ENCODE results near the gene NHP2.
A peak's percentile ranks its signal among the peaks of the same experiment; 100 is the strongest.

The NHP2 gene

DNA sequence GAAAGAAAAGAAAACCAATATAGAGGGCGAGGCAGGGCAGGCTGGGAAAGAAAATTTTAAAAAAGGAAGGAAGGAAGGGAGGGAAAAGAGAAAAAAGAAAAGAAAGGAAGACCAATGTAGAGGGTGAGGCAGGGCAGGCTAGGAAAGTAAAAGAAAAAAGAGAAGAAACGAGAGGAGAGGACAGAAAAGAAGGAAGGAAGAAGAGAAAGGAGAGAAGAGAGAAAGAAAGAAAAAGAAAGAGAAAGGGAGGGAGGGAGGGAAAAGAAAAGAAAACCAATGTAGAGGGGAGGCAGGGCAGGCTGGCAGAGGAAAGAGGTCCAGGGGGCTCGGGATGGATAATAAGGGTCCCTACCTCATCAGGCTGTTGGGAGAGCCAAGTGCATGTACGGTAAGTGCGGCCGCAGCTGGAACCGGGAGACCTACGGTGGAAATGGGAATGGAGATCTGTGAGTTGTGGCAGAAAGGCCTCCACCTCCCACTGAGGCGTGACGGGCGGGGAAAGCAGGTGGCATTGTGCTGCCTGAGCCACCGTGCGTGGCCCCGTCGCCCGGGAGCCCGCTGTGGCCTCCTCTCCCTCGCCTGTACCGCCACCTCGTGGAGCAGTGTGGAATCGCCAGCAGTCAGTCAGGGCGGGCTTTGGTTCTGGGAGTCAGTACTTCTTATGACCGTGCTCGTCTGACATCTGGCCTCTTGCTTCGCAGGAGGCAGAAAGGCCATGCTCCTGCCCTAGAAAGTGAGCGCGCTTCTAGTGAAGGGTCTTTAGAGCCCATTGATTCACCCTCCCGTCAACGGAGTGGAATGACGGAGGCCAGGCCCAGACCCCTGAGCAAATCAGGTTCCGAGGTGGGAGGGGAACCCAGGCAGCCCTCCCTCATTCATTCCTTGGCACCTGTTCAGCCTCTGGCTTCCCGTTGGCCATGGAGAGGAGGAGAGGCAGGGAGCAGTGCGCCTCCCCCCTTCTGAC, 10.4 kb upstream of the NHP2 start:
- TF ChIP-seq JUND (IDR thresholded peaks at IDR 0.05; ENCODE audit: low read depth), result no peak

DNA sequence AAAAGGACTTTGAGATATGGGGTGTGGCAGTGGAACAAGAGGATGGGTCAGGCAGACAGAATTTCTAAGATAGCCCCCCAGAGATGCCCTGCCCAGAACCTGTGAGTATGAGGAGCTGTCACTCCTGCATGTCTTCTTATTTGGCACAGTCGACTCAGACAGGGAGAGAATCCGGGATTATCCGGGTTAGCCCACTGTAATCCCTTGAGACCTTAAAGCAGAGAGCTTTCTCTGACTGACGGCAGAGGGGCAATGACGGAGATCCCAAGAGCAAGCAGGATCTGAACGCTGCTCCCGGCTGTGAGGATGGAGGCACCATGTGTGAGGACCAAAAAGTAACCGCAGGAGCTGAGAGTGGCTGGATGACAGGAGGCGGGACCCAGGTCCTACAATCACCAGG, 8.8 kb upstream of the NHP2 start:
- DNase-seq (ENCODE audit: low read depth in 1 of 2, low spot score in 1 of 2), result no peak
- TF ChIP-seq JUND (IDR thresholded peaks at IDR 0.05; ENCODE audit: low read depth), result no peak
- in situ Hi-C loops (cut with HindIII; ENCODE audit: low pct_unique_long_range_greater_than_20kb, low sequenced_read_pairs), result no loop called here

More for the DNA sequence above, 10.4 kb upstream of the NHP2 start:
- in situ Hi-C loops (cut with HindIII; ENCODE audit: low pct_unique_long_range_greater_than_20kb, low sequenced_read_pairs), result no loop called here
- peak; percentile 91 to 94 for DNase-seq (ENCODE audit: low read depth in 1 of 2, low spot score in 1 of 2)

DNA sequence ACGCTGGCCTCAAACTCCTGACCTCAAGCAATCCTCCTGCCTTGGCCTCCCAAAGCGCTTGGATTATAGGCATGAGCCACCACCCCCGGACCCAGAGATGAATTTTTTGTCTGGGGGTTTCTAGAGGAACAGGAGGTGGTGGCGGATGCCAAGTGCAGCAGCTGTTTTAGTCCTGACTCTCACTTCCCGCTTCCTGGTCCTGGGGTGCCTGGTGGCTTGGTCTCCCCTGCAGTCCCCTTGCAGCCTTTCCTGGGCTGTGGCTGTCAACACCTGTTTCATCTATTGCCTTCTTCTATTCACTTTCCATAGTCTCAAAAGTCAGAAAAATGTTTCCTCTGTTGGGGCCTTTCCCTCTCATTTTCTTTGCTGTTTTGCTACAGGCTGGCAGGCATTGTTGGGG, 6.5 kb upstream of the NHP2 start:
- DNase-seq (ENCODE audit: low read depth in 1 of 2, low spot score in 1 of 2), result no peak
- in situ Hi-C loops (cut with HindIII; ENCODE audit: low pct_unique_long_range_greater_than_20kb, low sequenced_read_pairs), result no loop called here
- no peak for TF ChIP-seq JUND (IDR thresholded peaks at IDR 0.05; ENCODE audit: low read depth)

DNA sequence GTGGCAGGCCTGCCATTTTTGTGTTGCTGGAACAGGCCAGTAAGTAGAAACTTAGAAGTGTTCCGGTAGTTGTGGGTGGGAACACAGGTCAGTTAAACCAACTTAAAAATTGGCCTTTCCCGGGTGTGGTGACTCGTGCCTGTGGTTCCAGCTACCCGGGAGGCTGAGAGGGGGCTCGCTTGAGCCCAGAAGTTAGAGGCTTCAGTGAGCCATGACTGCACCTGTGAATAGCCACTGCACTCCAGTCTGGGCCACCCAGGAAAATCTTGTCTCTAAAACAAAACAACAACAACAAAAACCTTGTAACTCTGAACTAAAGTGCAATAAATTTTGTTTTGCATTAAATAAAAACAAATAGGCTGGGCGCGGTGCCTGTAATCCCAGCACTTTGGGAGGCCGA, 1.4 kb upstream of the NHP2 start:
- TF ChIP-seq JUND (IDR thresholded peaks at IDR 0.05; ENCODE audit: low read depth), result no peak
- DNase-seq (ENCODE audit: low read depth in 1 of 2, low spot score in 1 of 2), result no peak
- in situ Hi-C loops (cut with HindIII; ENCODE audit: low pct_unique_long_range_greater_than_20kb, low sequenced_read_pairs), result no loop called here

DNA sequence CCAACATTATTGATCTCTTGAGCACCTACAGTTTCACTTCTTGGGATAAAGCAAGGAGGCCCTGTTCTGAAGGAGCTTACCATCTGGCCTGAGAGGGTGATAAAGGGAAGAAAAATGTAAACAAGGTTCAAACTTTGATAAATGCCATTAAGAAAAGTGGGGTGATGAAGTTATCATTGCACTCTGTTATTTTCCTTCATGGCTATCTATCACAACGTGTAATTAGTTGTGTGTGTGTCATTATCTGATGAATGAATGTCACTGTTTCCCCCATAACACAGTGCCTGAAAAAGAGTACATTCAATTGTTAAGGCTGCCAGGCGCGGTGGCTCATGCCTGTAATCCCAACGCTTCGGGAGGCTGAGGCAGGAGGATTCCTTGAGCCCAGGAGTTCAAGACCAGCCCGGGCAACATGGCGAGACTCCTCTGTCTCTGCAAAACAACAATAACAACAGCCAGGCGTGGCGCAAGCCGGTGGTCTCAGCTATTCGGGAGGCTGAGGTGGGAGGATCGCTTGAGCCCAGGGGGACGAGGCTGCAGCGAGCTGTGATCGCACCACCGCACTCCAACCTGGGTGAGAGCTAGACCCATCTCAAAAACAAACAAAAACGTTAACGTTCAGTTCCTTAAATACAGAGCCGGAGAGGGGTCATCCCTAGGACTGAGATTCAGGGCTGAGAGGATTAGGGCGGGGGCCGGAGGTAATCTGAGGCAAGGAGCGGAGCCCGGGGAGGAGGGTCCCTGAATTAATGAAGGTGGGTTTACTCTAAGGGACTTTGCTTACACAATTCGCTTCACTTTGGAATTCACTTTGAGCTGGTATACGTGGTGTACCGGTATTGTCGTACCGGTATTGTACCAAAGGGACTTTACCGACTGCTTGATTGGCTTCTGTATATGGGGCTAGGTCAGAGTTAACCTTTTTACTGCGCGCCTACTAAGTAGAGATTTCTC, 917 bp downstream of the NHP2 start:
- in situ Hi-C loops (cut with HindIII; ENCODE audit: low pct_unique_long_range_greater_than_20kb, low sequenced_read_pairs), result no loop called here
- no peak for TF ChIP-seq JUND (IDR thresholded peaks at IDR 0.05; ENCODE audit: low read depth)
- no peak for DNase-seq (ENCODE audit: low read depth in 1 of 2, low spot score in 1 of 2)

DNA sequence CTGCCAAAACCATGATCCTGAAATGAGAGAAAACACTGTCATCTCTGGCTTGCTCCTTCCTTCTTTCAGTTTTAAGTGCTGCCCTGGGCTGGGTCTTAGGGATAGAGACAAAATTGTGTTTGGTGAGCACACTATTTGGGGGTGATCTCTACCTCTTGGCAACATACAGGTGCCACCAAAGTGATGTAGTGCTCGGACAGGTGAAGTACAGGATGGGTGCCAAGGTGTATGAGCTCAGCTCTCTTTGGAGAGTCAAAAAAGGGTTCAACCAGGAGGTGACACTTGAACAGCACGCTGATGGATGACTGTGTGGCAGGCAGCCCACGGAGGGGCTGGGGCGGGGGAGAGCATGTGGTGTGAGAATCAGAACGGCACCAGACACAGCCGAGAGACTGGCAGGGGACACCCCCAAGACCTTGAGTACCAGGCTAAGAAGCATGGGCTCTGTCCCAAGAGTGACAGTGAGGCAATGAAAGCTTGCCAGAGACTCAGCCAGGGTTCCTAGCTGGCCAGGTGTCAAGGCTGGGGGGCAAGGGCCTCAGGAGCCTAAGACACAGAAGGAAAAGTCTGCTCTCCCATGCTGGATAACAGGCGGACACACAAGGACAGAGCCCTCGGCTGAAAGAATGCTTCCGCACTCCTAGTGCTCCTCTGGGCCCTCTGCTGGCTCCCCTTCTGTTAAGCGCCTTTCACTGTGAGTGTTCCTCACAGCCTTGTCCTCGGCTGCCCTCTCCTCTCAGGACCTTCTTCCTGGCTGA, 2.5 kb downstream of the NHP2 start:
- in situ Hi-C loops (cut with HindIII; ENCODE audit: low pct_unique_long_range_greater_than_20kb, low sequenced_read_pairs), result no loop called here
- peak in 1 of 2 experiments; percentile 67 for DNase-seq (ENCODE audit: low read depth in 1 of 2, low spot score in 1 of 2)
- no peak for TF ChIP-seq JUND (IDR thresholded peaks at IDR 0.05; ENCODE audit: low read depth)

DNA sequence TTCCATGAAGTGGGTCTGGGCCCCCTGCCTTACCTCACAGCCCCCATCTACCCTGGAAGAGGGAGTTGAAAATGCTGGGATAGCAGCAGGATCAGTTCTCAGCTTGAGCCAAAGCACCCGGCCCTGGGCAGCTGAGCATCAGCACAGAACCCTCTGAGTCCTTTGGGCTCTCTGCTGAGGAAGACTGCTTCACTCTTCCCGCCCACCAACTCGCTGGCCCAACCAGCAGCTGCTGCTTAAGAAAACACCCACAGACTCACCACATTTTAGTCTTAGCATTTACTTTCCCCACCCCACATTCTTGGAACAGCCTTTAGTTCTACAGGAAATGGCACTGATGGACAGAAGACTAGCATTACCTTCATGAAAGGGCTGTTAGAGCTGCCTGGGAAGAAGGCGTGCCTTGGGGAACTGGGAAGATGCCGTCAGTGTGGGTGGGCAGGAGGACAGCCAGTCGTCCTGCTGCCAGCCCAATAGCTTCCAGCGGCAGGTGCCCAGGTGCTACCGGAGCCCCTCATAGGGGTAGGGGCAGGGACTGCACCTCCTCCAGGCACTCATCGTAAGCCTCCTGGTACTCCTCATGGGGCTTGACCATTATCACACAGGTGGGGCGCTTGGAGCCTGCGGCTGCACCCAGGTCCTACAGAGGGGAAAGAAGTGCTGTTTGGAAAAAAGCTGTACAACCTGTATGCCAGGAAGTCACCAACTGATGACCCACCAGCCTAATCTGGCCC, 4.3 kb downstream of the NHP2 start:
- no peak for DNase-seq (ENCODE audit: low read depth in 1 of 2, low spot score in 1 of 2)
- no peak for TF ChIP-seq JUND (IDR thresholded peaks at IDR 0.05; ENCODE audit: low read depth)
- in situ Hi-C loops (cut with HindIII; ENCODE audit: low pct_unique_long_range_greater_than_20kb, low sequenced_read_pairs), result no loop called here

DNA sequence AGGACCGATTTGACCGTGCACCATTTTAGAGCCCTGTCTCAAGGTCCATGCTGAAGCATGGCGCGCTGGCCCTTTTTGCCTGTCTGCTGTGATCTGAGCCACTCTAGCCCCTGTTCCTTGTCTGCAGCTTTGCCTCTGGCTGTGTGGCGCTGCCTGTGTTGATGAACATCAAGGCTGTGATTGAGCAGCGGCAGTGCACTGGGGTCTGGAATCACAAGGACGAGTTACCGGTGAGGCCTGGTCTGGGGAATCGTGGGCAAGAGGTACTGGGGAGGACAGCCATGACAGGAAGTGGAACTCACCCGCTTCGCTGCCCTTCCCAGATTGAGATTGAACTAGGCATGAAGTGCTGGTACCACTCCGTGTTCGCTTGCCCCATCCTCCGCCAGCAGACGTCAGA, 6.3 kb downstream of the NHP2 start:
- no peak for TF ChIP-seq JUND (IDR thresholded peaks at IDR 0.05; ENCODE audit: low read depth)
- DNase-seq (ENCODE audit: low read depth in 1 of 2, low spot score in 1 of 2), result no peak
- in situ Hi-C loops (cut with HindIII; ENCODE audit: low pct_unique_long_range_greater_than_20kb, low sequenced_read_pairs), result no loop called here

DNA sequence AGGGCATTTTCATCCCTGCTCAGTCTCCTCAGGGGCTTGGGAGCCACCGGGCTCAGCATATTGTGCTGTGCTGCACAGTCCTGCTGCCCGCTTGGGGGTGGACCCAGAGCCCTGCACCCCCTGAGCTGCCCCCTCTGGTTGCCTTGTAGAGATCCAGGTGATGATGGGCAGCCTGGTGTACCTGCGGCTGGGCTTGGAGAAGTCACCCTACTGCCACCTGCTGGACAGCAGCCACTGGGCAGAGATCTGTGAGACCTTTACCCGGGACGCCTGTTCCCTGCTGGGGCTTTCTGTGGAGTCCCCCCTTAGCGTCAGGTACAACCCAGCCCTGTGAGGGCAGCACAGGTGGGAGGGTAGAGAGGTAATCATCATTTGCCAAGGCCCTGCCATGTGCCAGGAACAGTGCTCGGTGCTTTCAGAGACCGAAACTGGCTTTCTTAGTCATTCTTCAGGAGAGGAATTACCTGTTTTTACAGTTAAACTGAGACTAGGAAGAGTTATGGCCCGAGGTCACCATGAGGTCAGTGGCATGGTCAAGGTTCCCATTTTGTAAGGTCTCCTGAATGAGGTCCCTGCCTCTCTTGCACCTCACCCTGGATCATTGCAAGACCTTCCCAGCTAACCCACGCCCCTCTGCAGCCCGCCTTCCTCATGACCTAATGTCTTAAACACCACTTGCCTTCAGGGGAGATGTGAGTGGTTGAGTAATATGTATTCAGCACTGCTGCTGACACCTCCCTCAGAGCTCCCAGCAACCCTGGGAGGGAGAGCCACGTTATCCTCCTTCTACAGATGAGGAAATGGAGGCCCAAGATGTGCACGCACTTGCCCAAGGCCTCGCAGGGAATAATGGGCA, 7.5 kb downstream of the NHP2 start:
- peak; percentile 67 to 80 for DNase-seq (ENCODE audit: low read depth in 1 of 2, low spot score in 1 of 2)
- in situ Hi-C loops (cut with HindIII; ENCODE audit: low pct_unique_long_range_greater_than_20kb, low sequenced_read_pairs), result no loop called here

DNA sequence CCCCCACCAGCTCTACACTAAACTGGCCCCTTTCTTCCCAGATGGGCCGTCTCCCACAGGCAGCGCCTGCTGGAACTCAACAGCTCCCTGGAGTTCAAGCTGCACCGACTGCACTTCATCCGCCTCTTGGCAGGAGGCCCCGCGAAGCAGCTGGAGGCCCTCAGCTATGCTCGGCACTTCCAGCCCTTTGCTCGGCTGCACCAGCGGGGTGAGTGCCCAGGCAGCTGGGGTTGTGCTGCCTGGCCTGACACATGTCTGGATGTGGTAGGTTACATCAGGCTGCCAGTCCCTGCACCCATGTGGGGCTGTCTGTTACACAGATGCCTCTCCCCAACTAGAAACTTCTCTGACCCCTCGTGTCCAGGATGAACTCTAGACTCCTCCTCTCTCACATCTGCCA, 9.8 kb downstream of the NHP2 start:
- in situ Hi-C loops (cut with HindIII; ENCODE audit: low pct_unique_long_range_greater_than_20kb, low sequenced_read_pairs), result no loop called here
- DNase-seq (ENCODE audit: low read depth in 1 of 2, low spot score in 1 of 2), result no peak
- TF ChIP-seq JUND (IDR thresholded peaks at IDR 0.05; ENCODE audit: low read depth), result no peak

More for the DNA sequence above, 7.5 kb downstream of the NHP2 start:
- TF ChIP-seq JUND (IDR thresholded peaks at IDR 0.05; ENCODE audit: low read depth), result no peak

DNA sequence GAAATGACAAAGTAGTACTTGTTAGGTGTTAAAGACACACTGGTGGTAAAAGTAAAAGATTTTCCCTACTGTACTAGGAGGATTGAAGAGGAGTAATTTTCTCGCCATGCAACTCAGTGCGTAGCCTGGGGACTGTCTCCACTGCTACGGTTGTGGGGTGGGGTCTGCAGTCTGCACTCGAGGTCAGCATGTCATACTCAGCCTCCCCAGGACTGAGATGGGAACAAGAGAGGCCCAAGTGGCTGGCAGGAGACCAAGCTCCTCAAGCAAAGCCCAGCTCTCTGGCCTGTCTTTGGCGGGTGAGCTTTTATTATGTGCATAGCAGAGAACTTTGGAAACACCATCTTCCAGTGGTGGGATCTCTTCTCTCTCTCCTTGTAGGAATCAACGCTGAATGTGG, 10.4 kb downstream of the NHP2 start:
- in situ Hi-C loops (cut with HindIII; ENCODE audit: low pct_unique_long_range_greater_than_20kb, low sequenced_read_pairs), result no loop called here
- no peak for TF ChIP-seq JUND (IDR thresholded peaks at IDR 0.05; ENCODE audit: low read depth)
- no peak for DNase-seq (ENCODE audit: low read depth in 1 of 2, low spot score in 1 of 2)
